MM.1S (cell line): Measurements from ENCODE around the gene CPN2.

Source experiments
- DNase-seq: peaks from one replicate; pipeline ENCODE4 v3.0.0-alpha.2; 2015
- H2AFZ ChIP-seq: fragments of 300-600 bp; sonication (generic); 2 replicates; pipeline ENCODE4 v1.6.0; 2016; ENCODE audit warnings: antibody characterized with exemption, low read length
- H3F3A ChIP-seq: fragments of 300-600 bp; sonication (generic); 2 replicates; pipeline ENCODE4 v1.6.1; 2016; ENCODE audit warnings: mild to moderate bottlenecking, antibody characterized with exemption, low read length, moderate library complexity, mixed read lengths; ENCODE audit not compliant: insufficient read depth
- H3K27ac ChIP-seq: fragments of 300-600 bp; sonication (generic); 2 replicates; pipeline ENCODE4 v1.5.1; 2016; ENCODE audit warnings: mild to moderate bottlenecking, low read length
- H3K27me3 ChIP-seq: fragments of 300-600 bp; sonication (generic); replicated peaks from 2 replicates; pipeline ENCODE4 v1.6.0; 2016; ENCODE audit warnings: low read length; ENCODE audit not compliant: insufficient read depth
- H3K36me3 ChIP-seq: fragments of 300-600 bp; sonication (generic); replicated peaks from 2 replicates; pipeline ENCODE4 v1.6.1; 2016; ENCODE audit warnings: mild to moderate bottlenecking, low read length, mixed read lengths; ENCODE audit not compliant: insufficient read depth
- H3K4me1 ChIP-seq: fragments of 300-600 bp; sonication (generic); 2 replicates; pipeline ENCODE4 v1.6.1; 2016; ENCODE audit warnings: low read length, mixed read lengths
- H3K4me2 ChIP-seq: fragments of 300-600 bp; sonication (generic); 2 replicates; pipeline ENCODE4 v1.6.0; 2016; ENCODE audit warnings: low read depth, low read length
- H3K4me3 ChIP-seq: fragments of 300-600 bp; sonication (generic); 2 replicates; pipeline ENCODE4 v1.5.1; 2016; ENCODE audit warnings: low read length, mixed read lengths
- H3K79me2 ChIP-seq: fragments of 300-600 bp; sonication (generic); 2 replicates; pipeline ENCODE4 v1.6.1; 2016; ENCODE audit warnings: mixed run types, low read length, mixed read lengths
- H3K9ac ChIP-seq: fragments of 300-600 bp; sonication (generic); 2 replicates; pipeline ENCODE4 v1.6.1; 2016; ENCODE audit warnings: low read length, mixed read lengths
- H3K9me2 ChIP-seq: fragments of 300-600 bp; sonication (generic); replicated peaks from 2 replicates; pipeline ENCODE4 v1.6.1; 2016; ENCODE audit warnings: mild to moderate bottlenecking, low read length, mixed read lengths; ENCODE audit not compliant: insufficient read depth
- H3K9me3 ChIP-seq: fragments of 300-600 bp; sonication (generic); replicated peaks from 2 replicates; pipeline ENCODE4 v1.6.1; 2016; ENCODE audit warnings: mild to moderate bottlenecking, low read length, mixed read lengths; ENCODE audit not compliant: insufficient read depth
- H4K20me1 ChIP-seq: fragments of 300-600 bp; sonication (generic); 2 replicates; pipeline ENCODE4 v1.6.1; 2016; ENCODE audit warnings: mild to moderate bottlenecking, low read length, moderate library complexity, mixed read lengths; ENCODE audit not compliant: insufficient read depth
- EZH2 ChIP-seq: fragments of 300-600 bp; sonication (generic); optimal IDR thresholded peaks from 2 replicates; pipeline ENCODE3; 2017; ENCODE audit warnings: low read depth, mild to moderate bottlenecking, antibody characterized with exemption, low read length, mixed read lengths
- EZH2phosphoT487 ChIP-seq: fragments of 300-600 bp; sonication (generic); IDR thresholded peaks from 2 replicates; pipeline ENCODE4 v1.6.1; 2018; ENCODE audit warnings: antibody characterized with exemption, low read length
- TF ChIP-seq, protein P1 (sequence below): fragments of 300-600 bp; sonication (generic); IDR thresholded peaks from 2 replicates; pipeline ENCODE4 v1.5.1; 2016; ENCODE audit warnings: antibody characterized with exemption, low read length, mixed read lengths

CPN2 gene

GRCh38 chr3:194373028-194373427 is 21.9 kb upstream of the CPN2 start:
- no peak for TF ChIP-seq EZH2
- TF ChIP-seq EZH2phosphoT487, result no peak
- TF ChIP-seq, protein P1, sequence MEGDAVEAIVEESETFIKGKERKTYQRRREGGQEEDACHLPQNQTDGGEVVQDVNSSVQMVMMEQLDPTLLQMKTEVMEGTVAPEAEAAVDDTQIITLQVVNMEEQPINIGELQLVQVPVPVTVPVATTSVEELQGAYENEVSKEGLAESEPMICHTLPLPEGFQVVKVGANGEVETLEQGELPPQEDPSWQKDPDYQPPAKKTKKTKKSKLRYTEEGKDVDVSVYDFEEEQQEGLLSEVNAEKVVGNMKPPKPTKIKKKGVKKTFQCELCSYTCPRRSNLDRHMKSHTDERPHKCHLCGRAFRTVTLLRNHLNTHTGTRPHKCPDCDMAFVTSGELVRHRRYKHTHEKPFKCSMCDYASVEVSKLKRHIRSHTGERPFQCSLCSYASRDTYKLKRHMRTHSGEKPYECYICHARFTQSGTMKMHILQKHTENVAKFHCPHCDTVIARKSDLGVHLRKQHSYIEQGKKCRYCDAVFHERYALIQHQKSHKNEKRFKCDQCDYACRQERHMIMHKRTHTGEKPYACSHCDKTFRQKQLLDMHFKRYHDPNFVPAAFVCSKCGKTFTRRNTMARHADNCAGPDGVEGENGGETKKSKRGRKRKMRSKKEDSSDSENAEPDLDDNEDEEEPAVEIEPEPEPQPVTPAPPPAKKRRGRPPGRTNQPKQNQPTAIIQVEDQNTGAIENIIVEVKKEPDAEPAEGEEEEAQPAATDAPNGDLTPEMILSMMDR, result no peak
- Histone ChIP-seq H3K4me2 (no peak overlapping the region), H4K20me1 (no peaks in the 10 kb centered on the region), H3K9me2 (no peaks in the 10 kb centered on the region), H2AFZ (no peak overlapping the region), H3K79me2 (no peaks in the 10 kb centered on the region), H3K4me1 (no peaks in the 10 kb centered on the region), H3K9me3 (no peaks in the 10 kb centered on the region), H3K4me3 (no peak overlapping the region), H3K36me3 (no peaks in the 10 kb centered on the region), H3K27ac (no peak overlapping the region), H3F3A (no peaks in the 10 kb centered on the region), H3K9ac (no peak overlapping the region), H3K27me3 (peaks cover 24% of the 10 kb centered on the region)
- no peak for DNase-seq

DNA sequence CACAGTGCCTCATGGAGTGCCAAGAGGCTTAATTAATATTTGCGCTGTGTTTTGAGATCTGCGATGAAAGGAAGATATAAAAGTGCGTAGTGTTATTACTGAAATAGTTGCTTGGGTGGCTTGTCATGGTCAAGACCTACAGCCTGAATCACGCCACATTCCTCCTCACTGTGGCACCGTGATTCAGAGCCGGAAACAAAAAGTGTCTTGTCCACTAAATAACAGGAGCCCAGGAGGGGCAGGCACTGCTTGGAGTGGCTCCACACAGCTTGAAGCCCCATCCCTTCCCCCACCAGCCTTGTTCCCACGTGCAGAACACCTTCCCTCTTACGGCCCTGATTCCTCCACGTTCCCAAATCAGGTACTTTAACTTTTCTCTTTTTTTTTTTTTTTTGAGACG is 19.6 kb upstream of the CPN2 start:
- Histone ChIP-seq H3F3A (no peaks in the 10 kb centered on the region), H3K9ac (no peak overlapping the region), H3K27me3 (peaks cover 26% of the 10 kb centered on the region), H3K4me3 (no peak overlapping the region), H3K4me1 (no peaks in the 10 kb centered on the region), H3K79me2 (no peaks in the 10 kb centered on the region), H3K27ac (no peak overlapping the region), H3K36me3 (no peaks in the 10 kb centered on the region), H3K9me3 (no peaks in the 10 kb centered on the region), H3K4me2 (no peak overlapping the region), H4K20me1 (no peaks in the 10 kb centered on the region), H3K9me2 (no peaks in the 10 kb centered on the region), H2AFZ (no peak overlapping the region)
- no peak for TF ChIP-seq EZH2phosphoT487
- TF ChIP-seq EZH2, result no peak
- TF ChIP-seq, protein P1, result no peak
- DNase-seq, result no peak

GRCh38 chr3:194369522-194370279 is 18.6 kb upstream of the CPN2 start, which contains the start of gene LRRC15:
TSS of gene LRRC15 (minus strand) at chr3:194369743. CDS start at chr3:194361043, 8,700 bp downstream.
- Histone ChIP-seq H3K9me3 (no peaks in the 10 kb centered on the region), H3K9me2 (no peaks in the 10 kb centered on the region), H3K4me1 (no peaks in the 10 kb centered on the region), H3F3A (no peaks in the 10 kb centered on the region), H3K27me3 (peaks cover 26% of the 10 kb centered on the region), H3K4me3 (no peak within 1 kb of the TSS), H3K4me2 (no peak within 1 kb of the TSS), H4K20me1 (no peaks in the 10 kb centered on the region), H3K27ac (no peak within 1 kb of the TSS), H3K9ac (no peak within 1 kb of the TSS), H3K36me3 (no peaks in the 10 kb centered on the region), H2AFZ (0 out of 2 replicates have a peak within 1 kb of the TSS, but pooled peaks have one; percentile 5), H3K79me2 (no peaks in the 10 kb centered on the region)
- TF ChIP-seq EZH2 (no peak), EZH2phosphoT487 (no peak)
- TF ChIP-seq, protein P1, result no peak
- DNase-seq, result no peak
